HepG2 (cell line): ENCODE measurements around the gene SLC4A9. TPM values are rescaled to one million over a fixed set of nuclear protein-coding genes. Genes with fewer than 3 reads are reported as not detected.

Source experiments
- ATAD3A ChIP-seq: sonication (generic); formaldehyde crosslinking; IDR thresholded peaks from 2 replicates; pipeline ENCODE4 v1.4.0; 2020; ENCODE audit warnings: missing genetic modification reagents
- CBX1 ChIP-seq: IDR thresholded peaks from one replicate; pipeline ENCODE4 v1.6.1; 2016; ENCODE audit warnings: antibody characterized with exemption, low read depth
- CENPT ChIP-seq: sonication (generic); formaldehyde crosslinking; IDR thresholded peaks from 2 replicates; pipeline ENCODE4 v1.8.0; 2022; ENCODE audit warnings: low read depth, mild to moderate bottlenecking, moderate library complexity, missing genetic modification reagents
- ETV6 ChIP-seq: sonication (generic); formaldehyde crosslinking; conservative IDR thresholded peaks from 2 replicates; pipeline ENCODE4 v1.4.0; 2020; ENCODE audit warnings: missing genetic modification reagents
- FOXK2 ChIP-seq: fragments of 450-650 bp; IDR thresholded peaks from 2 replicates; pipeline ENCODE4 v1.6.1; 2016
- FUBP1 ChIP-seq: sonication (generic); formaldehyde crosslinking; IDR thresholded peaks from 2 replicates; pipeline ENCODE4 v1.5.1; 2020; ENCODE audit warnings: missing genetic modification reagents, mild to moderate bottlenecking, borderline replicate concordance
- GATAD1 ChIP-seq: IDR thresholded peaks from 2 replicates; pipeline ENCODE4 v1.6.1; 2016; ENCODE audit warnings: missing genetic modification reagents, missing compliant biosample characterization
- JDP2 ChIP-seq: sonication (generic); formaldehyde crosslinking; IDR thresholded peaks from 2 replicates; pipeline ENCODE4 v1.8.1; 2022; ENCODE audit warnings: missing genetic modification reagents, borderline replicate concordance
- KAT2B ChIP-seq: fragments of 150-350 bp; IDR thresholded peaks from 2 replicates; pipeline ENCODE4 v1.6.1; 2014; ENCODE audit warnings: low read depth, low read length, borderline replicate concordance
- MBD4 ChIP-seq: IDR thresholded peaks from 2 replicates; pipeline ENCODE4 v1.6.1; 2012; ENCODE audit warnings: low read length, inconsistent platforms, borderline replicate concordance
- MTA1 ChIP-seq: sonication (generic); formaldehyde crosslinking; IDR thresholded peaks from 2 replicates; pipeline ENCODE4 v1.4.0; 2020; ENCODE audit warnings: missing genetic modification reagents, mild to moderate bottlenecking, borderline replicate concordance
- MTA3 ChIP-seq: sonication (generic); formaldehyde crosslinking; IDR thresholded peaks from 2 replicates; pipeline ENCODE4 v1.4.0; 2020; ENCODE audit warnings: missing genetic modification reagents
- MXD4 ChIP-seq: IDR thresholded peaks from 2 replicates; pipeline ENCODE4 v1.6.1; 2016; ENCODE audit warnings: mild to moderate bottlenecking, missing biosample characterization, missing genetic modification reagents
- MYC ChIP-seq: sonication (generic); formaldehyde crosslinking; IDR thresholded peaks from 2 replicates; pipeline ENCODE4 v1.9.0; 2021; ENCODE audit warnings: missing genetic modification reagents, borderline replicate concordance
- PLRG1 ChIP-seq: fragments of 450-650 bp; conservative IDR thresholded peaks from 2 replicates; pipeline ENCODE4 v1.6.1; 2016
- POLR2G ChIP-seq: fragments of 200-400 bp; formaldehyde crosslinking; IDR thresholded peaks from 2 replicates; pipeline ENCODE4 v1.6.1; 2018; ENCODE audit warnings: mild to moderate bottlenecking, low read depth, low read length, moderate library complexity
- PTBP1 ChIP-seq: fragments of 200-400 bp; formaldehyde crosslinking; IDR thresholded peaks from 2 replicates; pipeline ENCODE4 v1.6.1; 2018; ENCODE audit warnings: low read length, low read depth; ENCODE audit not compliant: poor library complexity, severe bottlenecking
- SOX5 ChIP-seq: IDR thresholded peaks from 2 replicates; pipeline ENCODE4 v1.6.1; 2016; ENCODE audit warnings: borderline replicate concordance
- SSRP1 ChIP-seq: IDR thresholded peaks from 2 replicates; pipeline ENCODE4 v1.6.1; 2016; ENCODE audit warnings: control low read depth
- THAP9 ChIP-seq: sonication (generic); formaldehyde crosslinking; IDR thresholded peaks from 2 replicates; pipeline ENCODE4; 2020; ENCODE audit warnings: missing genetic modification reagents, mild to moderate bottlenecking, borderline replicate concordance
- ZFP36 ChIP-seq: fragments of 150-350 bp; IDR thresholded peaks from 2 replicates; pipeline ENCODE4 v1.6.1; 2018; ENCODE audit warnings: borderline replicate concordance, low read length, low read depth; ENCODE audit not compliant: partially characterized antibody
- ZNF207 ChIP-seq: fragments of 450-650 bp; IDR thresholded peaks from 2 replicates; pipeline ENCODE4 v1.6.1; 2016; ENCODE audit warnings: antibody characterized with exemption, borderline replicate concordance
- ZNF468 ChIP-seq: sonication (generic); formaldehyde crosslinking; IDR thresholded peaks from 2 replicates; pipeline ENCODE4 v1.8.0; 2022; ENCODE audit warnings: mild to moderate bottlenecking, moderate library complexity, missing genetic modification reagents
- ZNF512 ChIP-seq: sonication (generic); formaldehyde crosslinking; IDR thresholded peaks from 2 replicates; pipeline ENCODE4 v1.4.0; 2020; ENCODE audit warnings: mild to moderate bottlenecking, missing genetic modification reagents
- ZNF660 ChIP-seq: sonication (generic); formaldehyde crosslinking; IDR thresholded peaks from 2 replicates; pipeline ENCODE4 v1.5.1; 2020; ENCODE audit warnings: mild to moderate bottlenecking, low read depth, missing genetic modification reagents, borderline replicate concordance
- ZNF773 ChIP-seq: sonication (generic); formaldehyde crosslinking; IDR thresholded peaks from 2 replicates; pipeline ENCODE4 v1.4.0; 2020; ENCODE audit warnings: missing genetic modification reagents, borderline replicate concordance
- polyA plus RNA-seq, 8 experiments: library from polyadenylated mRNA; depleted of rRNA in 3 of 8; stranded (reverse) in 7 of 8; unstranded in 1 of 8; fragments of >200 nt; fragmentation: Illumina TruSeq in 4 of 8; extraction: Trizol in 4 of 8; gene quantifications; 2 replicates each; pipeline versions ENCODE4 v1.2.1 to v1.2.3, GENCODE V29; 2011 to 2016; ENCODE audit warnings: low read depth in 4 of 8, missing spikeins in 1 of 8, mixed read lengths in 1 of 8; ENCODE audit not compliant: insufficient read depth in 1 of 8
- total RNA-seq, 5 experiments: library from RNA; depleted of rRNA; stranded (reverse); fragments of >200 nt; fragmentation: Illumina TruSeq; extraction: Trizol; gene quantifications; 2 replicates each; pipeline ENCODE4 v1.2.3, GENCODE V29; 2016; ENCODE audit warnings: low read depth in 1 of 5

The SLC4A9 gene
- total and polyA plus RNA-seq, 2 of the 13 experiments (the other 11 are each of a cell fraction or from before 2014, with no cell fraction given), result not detected

GRCh38 chr5:140346348-140347221 is 13.4 kb upstream of the SLC4A9 start, which contains the start of gene HBEGF (continued):
- no peak for TF ChIP-seq ZNF660
- no peak for TF ChIP-seq CENPT (CRISPR knock-in tag)
- TF ChIP-seq ATAD3A (CRISPR knock-in tag), result no peak
- TF ChIP-seq MYC (CRISPR knock-in tag), result peak; percentile 49; the same call in 1 of the 2 replicates
- no peak for TF ChIP-seq ZFP36
- TF ChIP-seq ETV6 (CRISPR knock-in tag), result no peak
- no peak for TF ChIP-seq GATAD1 (CRISPR knock-in tag)
- TF ChIP-seq FUBP1 (CRISPR knock-in tag), result no peak
- TF ChIP-seq JDP2 (CRISPR knock-in tag), result no peak
- TF ChIP-seq POLR2G, result peak; percentile 88
- no peak for TF ChIP-seq MBD4
- peak; percentile 52; the same call in 1 of the 2 replicates for TF ChIP-seq MTA1 (CRISPR knock-in tag)
- TF ChIP-seq SOX5 (CRISPR knock-in tag), result no peak
- no peak for TF ChIP-seq ZNF468 (CRISPR knock-in tag)
- no peak for TF ChIP-seq MXD4
- TF ChIP-seq KAT2B, result no peak
- no peak for TF ChIP-seq ZNF773 (CRISPR knock-in tag)
- no peak for TF ChIP-seq PLRG1
- no peak for TF ChIP-seq CBX1
- no peak for TF ChIP-seq PTBP1
- TF ChIP-seq SSRP1, result no peak
- TF ChIP-seq FOXK2, result no peak
- no peak for TF ChIP-seq THAP9 (CRISPR knock-in tag)
- TF ChIP-seq ZNF207, result no peak
- TF ChIP-seq ZNF512 (CRISPR knock-in tag), result no peak
- no peak for TF ChIP-seq MTA3 (CRISPR knock-in tag)
